ENCODE results near the gene ZNF791.
A peak's percentile ranks its signal among the peaks of the same experiment; 100 is the strongest.
"Not testable (repeated sequence)": the region's sequence is repeated elsewhere in the genome, so short reads cannot be mapped to it uniquely, and the experiment has no call there.

Gene ZNF791

DNA sequence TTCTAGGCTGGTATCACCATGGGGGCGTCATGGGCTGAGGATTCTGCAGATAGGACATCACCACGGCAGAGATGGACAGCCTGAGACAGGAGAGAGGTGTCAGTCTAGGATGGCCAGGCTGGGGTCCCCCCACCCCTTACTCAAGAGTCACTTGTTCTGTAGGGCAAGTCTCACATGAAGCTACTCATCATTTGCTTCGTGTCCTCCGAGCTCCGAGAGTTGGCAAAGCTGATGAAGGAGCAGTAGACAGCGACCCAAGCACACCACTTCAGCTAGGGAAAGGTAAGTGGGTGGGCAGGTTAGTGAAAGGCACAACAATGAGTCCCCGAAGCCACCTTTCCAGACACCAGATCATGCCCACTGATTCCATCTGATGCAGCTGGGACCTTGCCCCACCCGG, 57.6 kb downstream of the ZNF791 start:
- DNase-seq = no peak

DNA sequence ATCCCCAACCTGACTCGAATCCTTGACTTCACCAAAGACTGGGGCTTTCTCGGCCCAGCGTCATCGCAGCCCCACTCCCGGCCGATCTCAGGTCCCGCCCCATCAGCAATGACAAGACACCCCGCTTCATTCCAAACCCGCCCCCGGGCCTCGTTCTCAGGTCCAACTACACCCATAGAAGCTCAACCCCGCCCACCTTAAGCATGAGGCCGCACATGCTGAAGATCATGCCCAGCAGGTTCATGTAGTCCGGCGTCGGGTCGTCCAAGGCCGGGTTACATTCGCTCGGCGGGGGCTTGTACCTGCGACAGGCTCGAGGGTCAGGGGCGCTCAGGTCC, 58.2 kb downstream of the ZNF791 start:
- DNase-seq = no peak

DNA sequence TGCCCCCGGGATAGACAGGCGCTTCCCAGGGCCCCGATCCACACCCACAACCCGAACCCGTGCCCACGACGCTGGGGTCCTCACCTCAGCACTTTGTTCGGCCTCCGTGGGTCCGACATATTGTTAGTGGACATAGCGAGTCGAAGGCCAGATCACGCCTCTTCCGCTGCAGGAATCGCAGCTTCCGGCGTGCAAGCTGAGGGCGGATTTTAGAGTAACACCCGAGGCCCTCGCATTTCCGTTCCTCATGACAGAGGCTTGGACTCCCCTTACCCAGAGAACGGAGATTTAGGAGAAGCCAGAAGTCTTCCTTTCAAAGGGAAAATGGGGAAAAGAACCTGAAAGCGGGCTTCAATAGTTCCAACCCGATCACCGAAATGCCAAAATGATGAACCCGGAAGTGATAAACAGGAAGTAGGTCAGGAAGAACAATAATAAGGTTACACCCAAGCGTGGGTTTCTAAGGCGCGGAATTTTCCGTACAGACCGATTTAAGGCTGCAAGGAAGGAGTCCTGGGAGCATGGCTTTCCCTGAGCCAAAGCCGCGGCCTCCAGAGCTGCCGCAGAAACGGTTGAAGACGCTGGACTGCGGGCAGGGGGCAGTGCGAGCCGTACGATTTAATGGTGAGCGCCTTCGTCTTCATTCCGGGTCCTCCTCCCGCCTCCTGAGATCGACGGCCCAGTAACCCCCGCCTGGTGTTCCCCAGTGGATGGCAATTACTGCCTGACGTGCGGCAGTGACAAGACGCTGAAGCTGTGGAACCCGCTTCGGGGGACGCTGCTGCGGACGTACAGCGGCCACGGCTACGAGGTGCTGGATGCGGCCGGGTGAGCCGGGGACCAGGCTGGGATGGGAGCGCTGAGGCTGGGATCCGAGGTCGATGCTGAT, 58.8 kb downstream of the ZNF791 start:
- DNase-seq = peak; percentile 44

DNA sequence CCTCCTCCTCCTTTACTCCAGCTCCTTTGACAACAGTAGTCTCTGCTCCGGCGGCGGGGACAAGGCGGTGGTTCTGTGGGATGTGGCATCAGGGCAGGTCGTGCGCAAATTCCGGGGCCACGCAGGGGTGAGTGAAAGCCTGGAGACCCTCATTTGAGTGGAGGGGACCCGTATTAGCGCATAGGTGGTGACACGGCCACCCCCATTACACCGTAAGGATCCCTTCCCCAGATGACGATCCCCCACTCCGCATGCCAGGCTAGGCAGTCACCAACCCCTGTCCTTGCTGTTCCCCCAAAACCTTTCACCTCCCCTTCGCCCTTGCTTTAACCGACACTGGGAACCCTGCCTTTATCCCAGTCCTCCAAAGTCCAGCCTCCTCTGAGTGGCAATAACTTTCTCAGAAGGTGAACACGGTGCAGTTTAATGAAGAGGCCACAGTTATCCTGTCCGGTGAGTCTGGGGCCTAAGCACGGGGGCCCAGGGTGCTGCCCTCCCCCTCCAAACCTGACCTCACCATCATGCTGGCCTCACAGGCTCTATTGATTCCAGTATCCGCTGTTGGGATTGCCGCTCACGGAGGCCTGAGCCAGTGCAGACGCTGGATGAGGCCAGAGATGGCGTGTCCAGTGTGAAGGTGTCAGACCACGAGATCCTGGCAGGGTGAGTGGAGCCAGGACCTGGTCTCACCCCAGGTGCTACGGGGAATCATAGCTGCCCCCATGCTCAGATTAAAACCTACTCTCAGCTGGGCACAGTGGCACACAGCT, 59.6 kb downstream of the ZNF791 start:
- DNase-seq = no peak

DNA sequence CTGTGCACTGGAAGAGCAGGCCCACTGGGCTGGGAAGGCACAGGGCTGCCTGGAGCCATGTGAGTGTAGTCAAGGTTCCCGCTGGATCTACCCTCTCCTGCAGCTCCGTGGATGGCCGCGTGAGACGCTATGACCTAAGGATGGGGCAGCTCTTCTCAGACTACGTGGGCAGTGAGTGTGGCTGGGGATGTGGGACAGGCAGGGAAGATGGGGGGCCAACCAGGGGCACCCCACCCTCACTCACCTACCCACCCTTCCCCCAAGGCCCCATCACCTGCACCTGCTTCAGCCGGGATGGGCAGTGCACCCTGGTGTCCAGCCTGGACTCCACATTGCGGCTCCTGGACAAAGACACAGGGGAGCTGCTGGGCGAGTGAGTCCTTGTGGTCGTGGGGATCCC, 62.0 kb downstream of the ZNF791 start:
- no peak for DNase-seq

DNA sequence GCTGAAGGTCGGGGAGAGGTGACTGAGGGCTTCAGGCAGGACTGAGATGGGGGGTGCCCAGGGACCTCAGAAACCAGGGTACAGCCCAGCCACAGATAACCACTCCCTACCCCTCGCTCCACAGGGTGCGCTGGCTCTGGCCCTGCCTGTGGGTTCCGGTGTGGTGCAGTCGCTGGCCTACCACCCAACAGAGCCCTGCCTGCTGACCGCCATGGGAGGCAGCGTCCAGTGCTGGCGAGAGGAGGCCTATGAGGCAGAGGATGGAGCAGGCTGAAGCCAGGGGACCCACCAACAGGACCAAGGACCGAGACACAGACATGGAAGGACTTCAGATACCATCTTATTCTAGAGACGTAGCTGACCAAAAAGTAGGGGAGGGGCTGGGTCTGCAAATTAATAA, 64.7 kb downstream of the ZNF791 start:
- DNase-seq = no peak

DNA sequence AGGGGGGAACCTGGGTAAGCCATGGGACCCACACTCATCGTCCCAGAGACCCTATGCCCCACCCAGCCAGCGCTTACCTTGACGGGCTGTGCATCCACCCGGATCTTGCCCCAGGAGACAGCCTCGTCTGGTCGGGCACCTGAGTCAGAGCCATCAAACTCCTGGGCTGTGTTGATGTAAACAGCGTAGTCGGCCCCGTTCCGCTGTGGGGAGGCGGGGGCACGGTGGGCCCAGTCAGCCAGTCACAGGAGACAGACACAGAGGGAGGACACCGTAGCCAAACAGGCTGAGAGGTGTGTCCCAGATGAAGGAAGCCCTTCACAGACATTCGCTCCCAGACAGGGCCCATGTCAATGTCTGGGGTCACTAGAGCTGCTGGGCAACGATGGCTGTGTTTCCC, 65.2 kb downstream of the ZNF791 start:
- DNase-seq = no peak

DNA sequence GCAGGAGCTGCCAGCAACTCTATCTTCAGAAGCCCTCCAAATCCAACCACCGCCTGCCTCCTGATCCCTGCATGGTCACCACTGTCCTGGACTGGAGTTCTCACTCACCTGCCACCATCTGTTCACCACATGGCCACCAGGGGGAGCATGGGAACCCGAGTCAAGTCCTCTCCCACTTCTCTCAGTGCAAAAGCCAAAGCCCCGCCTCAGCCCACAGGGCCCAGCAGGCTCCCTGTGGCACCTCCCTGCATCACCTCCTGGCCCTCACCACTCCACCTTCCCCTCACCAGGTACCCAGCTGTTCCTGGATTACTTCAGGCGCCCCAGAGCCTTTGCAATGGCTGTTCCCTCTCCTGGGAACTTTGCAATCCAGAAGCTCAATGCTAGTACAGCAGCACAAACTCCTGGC, 65.7 kb downstream of the ZNF791 start:
- DNase-seq = peak; percentile 63

DNA sequence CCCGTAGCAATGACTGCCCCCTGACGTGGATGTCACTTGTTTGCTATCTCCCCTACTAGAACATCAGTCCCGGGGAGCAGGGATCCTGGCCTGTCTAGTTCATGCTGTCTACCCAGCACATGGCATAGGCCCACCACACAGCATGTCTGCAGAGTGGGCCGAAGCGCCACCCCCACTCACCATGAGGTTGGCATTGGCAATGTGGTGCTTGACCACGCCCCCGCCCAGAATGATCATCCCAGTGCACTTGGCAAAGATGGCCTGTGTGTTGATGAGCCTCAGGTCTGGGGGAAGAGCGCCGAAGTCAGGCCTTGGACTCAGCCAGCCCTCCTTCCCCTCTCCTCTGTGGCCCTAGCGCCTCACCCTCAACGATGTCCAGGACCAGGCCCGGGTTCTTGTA, 66.2 kb downstream of the ZNF791 start:
- no peak for DNase-seq

DNA sequence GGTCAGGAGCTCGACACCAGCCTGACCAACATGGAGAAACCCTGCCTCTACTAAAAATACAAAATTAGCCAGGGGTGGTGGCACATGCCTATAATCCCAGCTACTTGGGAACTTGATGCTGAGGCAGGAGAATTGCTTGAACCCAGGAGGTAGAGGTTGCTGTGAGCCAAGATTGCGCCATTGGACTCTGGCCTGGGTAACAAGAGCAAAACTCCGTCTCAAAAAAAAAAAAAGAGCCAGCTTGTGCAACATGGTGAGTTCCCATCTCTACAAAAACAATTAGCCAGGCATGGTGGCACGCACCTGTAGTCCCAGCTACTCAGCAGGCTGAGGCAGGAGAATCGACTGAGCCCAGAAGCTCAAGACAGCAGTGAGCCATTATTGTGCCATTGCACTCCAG, 67.3 kb downstream of the ZNF791 start:
- not testable (repeated sequence) for DNase-seq

DNA sequence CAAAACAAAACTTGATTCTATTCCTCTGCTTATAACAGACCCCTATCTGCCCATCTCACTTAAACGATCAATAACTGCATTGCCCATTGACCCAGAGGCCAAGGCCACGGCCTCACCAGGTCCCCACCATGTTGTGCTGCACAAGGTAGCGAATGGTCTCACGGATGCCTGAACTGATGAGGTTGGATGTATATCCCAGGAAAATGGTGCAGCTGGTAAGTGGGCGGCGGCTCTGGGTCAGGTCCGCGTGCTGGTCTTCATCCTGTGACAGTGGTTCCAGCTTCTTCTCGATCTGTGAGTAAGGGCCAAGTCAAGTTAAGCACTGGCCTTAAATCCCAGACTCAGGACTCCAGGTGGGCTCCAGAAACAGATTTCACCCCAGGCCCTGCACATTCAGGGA, 69.3 kb downstream of the ZNF791 start:
- DNase-seq = no peak

DNA sequence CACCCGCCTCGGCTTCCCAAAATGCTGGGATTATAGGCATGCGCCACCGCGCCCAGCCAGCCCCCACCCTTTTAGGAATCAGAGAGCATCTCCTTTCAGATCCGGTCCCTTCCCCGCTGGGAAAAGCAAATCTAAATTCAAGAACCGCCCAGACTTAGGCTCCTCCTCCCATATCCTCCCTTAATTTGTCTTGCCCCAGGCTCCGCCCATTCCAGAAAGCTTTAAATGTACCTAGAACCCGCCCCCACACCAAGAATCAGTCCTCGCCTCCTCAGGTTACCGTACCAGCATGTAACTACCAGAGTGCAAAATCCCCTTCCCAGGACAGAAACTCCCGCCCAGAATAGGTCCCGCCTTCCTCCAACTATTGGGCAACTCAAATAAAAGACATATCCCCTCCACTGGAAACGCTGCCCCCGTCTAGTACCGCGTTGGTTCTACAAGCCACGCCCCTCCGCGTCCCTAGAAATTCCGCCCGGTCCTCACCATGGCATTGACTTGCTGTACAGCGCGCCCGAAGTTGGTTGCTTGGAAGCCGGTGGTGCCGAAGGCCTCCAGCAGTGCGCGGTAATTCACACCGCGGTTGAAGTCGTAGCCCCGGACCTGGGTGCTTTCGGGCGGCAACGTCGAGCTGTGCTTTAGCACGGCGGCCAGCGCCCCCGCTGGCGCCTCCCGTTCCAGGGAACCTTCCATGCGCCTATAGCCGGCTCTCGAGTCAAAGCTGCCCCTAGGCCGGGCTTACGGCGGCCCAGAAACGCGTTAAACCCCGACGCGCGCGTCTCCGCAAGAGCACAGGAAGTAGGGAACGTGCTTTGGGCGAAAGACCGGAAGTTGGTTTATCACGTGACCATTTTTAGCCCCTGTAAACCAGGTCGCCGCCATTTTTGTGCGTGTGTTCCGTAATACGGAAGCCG, 70.6 kb downstream of the ZNF791 start, which contains the start of gene DHPS:
DHPS (minus strand) TSS at position 807 of the 914 bp plus-strand sequence; CDS start at position 693, 114 bp downstream.
- DNase-seq = peak; percentile 94

All from NCI-H1048 (cell line).